GM18511 (cell line): ENCODE results near the gene HYAL1.
"Not testable (repeated sequence)": the region's sequence is repeated elsewhere in the genome, so short reads cannot be mapped to it uniquely, and the experiment has no call there.

ENCODE experiments used
- ATAC-seq: cut with Tn5 transposase; IDR thresholded peaks from one replicate; pipeline ENCODE4 v1.9.1; 2021; ENCODE audit warnings: mild to moderate bottlenecking, moderate library complexity; ENCODE audit not compliant: unreplicated experiment

The HYAL1 gene

GRCh38 chr3:50263478-50264382, 39.6 kb downstream of the HYAL1 start:
- ATAC-seq = no peak

- no peak for ATAC-seq
Observed at GRCh38 chr3:50262778-50263177, 40.6 kb downstream of the HYAL1 start.

- ATAC-seq = not testable (repeated sequence)
Observed at GRCh38 chr3:50262200-50262599, 41.2 kb downstream of the HYAL1 start.

- no peak for ATAC-seq
Observed at GRCh38 chr3:50261505-50261904, 41.9 kb downstream of the HYAL1 start.

- no peak for ATAC-seq
Observed at GRCh38 chr3:50260942-50261441, 42.4 kb downstream of the HYAL1 start.

- peak; percentile 93 for ATAC-seq
Observed at GRCh38 chr3:50260027-50260941, 43.1 kb downstream of the HYAL1 start.

- peak; percentile 38 for ATAC-seq
Observed at GRCh38 chr3:50259432-50260026, 43.8 kb downstream of the HYAL1 start.

- no peak for ATAC-seq
Observed at GRCh38 chr3:50258979-50259378, 44.4 kb downstream of the HYAL1 start.

GRCh38 chr3:50258029-50258680, 45.2 kb downstream of the HYAL1 start:
- no peak for ATAC-seq

- ATAC-seq = no peak
Observed at GRCh38 chr3:50256978-50257890, 46.1 kb downstream of the HYAL1 start.

- ATAC-seq = no peak
Observed at GRCh38 chr3:50255251-50255615, 48.1 kb downstream of the HYAL1 start.

- ATAC-seq = no peak
Observed at GRCh38 chr3:50254577-50255250, 48.7 kb downstream of the HYAL1 start.

- no peak for ATAC-seq
Observed at GRCh38 chr3:50251220-50251619, 52.2 kb downstream of the HYAL1 start.

GRCh38 chr3:50250514-50250913, 52.9 kb downstream of the HYAL1 start:
- ATAC-seq = no peak
